SW480 (cell line): ENCODE data around the gene ACTN4.
A peak's percentile ranks its signal among the peaks of the same experiment; 100 is the strongest.

ENCODE experiments used
- DNase-seq: peaks from one replicate; pipeline ENCODE4 v3.0.0-alpha.2; 2016; ENCODE audit warnings: low spot score

Gene ACTN4

GRCh38 chr19:38725469-38726283 lies 78.2 kb downstream of the ACTN4 start:
- DNase-seq, result no peak

GRCh38 chr19:38726284-38726673 lies 78.8 kb downstream of the ACTN4 start:
- no peak for DNase-seq

- no peak for DNase-seq
Observed at GRCh38 chr19:38726761-38727301, 79.4 kb downstream of the ACTN4 start.

DNA sequence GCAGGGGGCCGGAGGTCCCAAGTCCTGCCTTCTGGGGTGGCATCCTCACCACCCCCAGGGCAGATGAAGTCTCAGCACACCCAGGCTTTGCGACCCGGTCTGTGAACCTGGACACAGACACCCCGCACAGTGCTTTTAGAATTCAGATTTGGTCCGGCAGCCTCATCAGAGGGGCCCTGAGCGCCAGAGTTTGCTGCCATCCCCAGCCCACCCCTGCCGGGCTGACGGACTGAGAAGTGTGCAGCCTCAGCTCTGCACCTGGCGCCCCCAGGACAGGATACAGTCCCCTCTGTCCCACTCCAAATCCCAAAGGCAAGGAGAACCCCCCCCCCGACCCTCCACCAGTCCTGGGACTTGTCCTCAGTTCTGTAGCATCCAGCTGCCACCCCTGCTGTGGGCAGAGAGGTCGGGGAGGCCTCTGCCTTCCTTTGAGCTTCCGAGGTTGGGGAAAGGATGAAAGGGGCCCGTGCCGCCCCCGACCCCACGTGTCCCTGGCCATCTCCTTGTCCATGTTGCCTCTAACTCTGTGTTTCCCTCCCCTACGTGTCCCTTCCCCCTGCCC lies 79.9 kb downstream of the ACTN4 start:
- no peak for DNase-seq

GRCh38 chr19:38727868-38728660 lies 80.6 kb downstream of the ACTN4 start:
- no peak for DNase-seq

GRCh38 chr19:38728752-38729541 lies 81.5 kb downstream of the ACTN4 start:
- no peak for DNase-seq

DNA sequence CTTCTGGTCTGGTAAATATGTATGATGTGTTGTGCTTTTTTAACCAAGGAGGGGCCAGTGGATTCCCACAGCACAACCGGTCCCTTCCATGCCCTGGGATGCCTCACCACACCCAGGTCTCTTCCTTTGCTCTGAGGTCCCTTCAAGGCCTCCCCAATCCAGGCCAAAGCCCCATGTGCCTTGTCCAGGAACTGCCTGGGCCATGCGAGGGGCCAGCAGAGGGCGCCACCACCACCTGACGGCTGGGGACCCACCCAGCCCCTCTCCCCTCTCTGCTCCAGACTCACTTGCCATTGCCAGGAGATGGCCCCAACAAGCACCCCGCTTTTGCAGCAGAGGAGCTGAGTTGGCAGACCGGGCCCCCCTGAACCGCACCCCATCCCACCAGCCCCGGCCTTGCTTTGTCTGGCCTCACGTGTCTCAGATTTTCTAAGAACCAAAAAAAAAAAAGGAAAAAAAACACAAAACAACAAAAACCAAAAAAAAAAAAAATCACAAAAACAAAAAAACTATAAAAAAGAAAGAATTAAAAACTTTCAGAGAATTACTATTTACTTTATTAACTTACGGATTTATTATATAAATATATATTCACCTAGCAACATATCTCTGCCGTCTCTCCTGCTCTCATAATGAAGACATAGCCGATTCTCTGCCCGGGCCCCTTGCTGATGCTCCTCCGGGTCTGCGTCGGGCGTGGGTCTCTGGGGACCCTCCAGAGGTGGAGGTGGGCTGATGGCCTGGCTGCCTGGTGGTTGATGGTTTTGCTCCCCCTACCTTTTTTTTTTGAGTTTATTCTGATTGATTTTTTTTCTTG lies 82.4 kb downstream of the ACTN4 start:
- DNase-seq, result peak; percentile 79

DNA sequence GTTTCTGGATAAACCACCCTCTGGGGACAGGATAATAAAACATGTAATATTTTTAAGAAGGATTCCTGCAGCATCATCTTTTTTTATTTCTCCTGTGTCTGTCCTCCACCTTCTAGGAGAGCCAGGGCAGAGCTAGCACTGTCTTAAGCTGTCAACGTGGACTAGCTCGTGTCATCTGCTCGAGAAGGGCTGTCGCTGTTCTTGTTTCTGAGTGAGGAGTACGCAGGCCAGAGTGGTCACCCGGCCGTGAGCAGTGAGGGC lies 83.0 kb downstream of the ACTN4 start:
- no peak for DNase-seq

DNA sequence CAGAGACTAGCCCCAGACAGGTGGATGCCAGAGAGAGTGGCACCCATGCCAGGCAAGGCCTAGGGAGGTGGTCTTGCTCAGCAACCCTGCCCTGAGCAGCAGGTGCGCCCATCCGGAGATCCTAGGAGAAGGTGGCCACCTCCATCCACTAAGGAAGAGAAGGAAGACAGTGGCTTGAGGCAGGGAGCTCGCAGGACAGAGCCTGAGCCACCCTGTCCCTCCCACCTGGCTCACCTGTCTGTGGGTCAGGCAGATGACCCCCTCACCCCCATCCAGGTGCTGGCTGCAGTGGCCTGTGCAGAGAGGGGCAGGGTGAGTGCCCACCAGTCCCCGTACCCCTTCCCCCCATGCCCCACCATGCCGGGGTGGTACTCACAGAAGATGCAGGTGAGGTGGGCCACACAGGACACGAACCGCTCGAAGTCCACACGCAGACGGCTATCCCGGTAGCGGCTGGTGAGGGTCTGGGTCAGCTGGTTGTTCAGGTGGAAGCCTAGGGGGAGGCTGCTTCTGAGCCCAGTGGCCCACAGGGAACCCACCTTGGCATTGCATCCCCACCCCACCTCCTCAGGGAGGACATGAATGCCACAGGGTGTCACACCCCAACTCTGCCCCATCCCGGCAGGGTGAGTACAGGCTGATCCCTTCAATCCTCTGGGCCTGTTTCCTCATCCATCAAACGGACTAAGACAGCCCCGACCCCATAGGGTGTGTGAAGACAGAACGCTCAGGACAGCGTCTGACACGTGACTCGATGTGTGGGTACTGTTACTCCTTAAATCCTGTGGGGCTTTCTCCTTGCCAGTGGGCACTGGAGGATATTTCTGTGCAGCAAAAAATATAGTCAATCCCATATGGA lies 83.5 kb downstream of the ACTN4 start:
- DNase-seq, result no peak

- DNase-seq, result no peak
Observed at GRCh38 chr19:38731654-38732301, 84.3 kb downstream of the ACTN4 start.

GRCh38 chr19:38733241-38733492 lies 85.7 kb downstream of the ACTN4 start:
- DNase-seq, result no peak

GRCh38 chr19:38733493-38734175 lies 86.2 kb downstream of the ACTN4 start:
- peak; percentile 73 for DNase-seq

- DNase-seq, result no peak
Observed at GRCh38 chr19:38734176-38734425, 86.7 kb downstream of the ACTN4 start.

DNA sequence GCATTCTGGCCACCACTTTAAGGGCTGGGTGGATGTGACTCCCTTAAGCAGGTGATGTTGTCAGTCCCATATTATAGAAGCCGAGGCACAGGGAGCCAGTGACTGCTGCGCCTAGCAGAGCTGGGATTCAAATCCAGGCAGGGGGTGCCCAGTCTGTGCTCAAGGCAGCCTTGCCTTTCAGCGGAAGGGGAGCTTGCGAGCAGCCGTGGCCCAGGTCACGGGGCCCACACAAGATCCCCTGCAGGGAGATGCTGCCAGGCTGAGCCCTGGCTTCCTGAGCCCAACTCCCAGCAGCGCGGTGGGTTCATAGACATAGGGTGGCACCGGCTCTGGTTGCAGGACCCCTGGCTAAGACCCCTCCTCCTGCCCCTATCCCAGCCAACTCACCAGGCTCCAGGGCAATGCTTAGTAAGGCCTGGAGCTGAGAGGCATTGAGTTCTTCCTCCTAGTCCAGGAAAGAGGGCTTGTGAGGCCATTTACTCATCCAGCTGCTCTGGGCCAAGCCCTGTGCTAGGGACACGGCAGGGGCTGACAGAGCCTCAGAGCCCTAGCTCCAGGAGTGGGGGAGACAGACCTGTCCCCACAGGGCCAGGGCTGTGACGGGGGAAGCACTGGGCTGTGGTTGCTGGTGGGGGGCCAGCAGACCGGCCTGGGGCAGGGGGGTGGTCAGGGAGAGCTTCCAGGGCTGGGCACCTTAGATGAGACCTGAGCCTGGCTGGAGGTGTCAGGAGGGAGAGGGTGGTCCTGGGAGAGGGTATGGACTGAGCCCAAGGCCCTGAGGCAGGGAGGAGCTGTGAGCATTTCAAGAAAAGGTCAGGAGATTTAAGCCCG lies 87.2 kb downstream of the ACTN4 start:
- DNase-seq, result peak; percentile 92

DNA sequence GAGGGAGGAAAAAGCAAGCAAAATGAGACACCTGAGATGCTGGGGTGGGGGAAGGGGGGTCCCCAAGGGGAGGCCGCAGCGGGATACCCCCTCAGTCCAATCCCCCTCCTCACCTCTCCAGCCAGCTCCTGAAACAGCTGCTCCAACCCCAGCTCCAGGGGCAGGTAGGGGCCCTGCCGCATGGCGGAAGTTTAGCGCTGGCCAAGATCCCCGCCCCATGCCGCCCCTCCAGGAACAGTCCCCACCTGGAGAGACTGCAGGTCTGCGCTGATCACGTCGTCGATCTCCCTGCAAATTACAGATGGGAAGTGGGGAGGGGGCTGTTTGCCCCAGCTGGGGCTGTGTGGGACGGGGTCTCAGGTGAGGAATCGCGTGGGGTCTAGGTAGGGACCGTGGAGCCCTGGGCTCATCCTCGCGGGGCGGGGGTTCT lies 87.8 kb downstream of the ACTN4 start:
- peak; percentile 85 for DNase-seq

GRCh38 chr19:38736036-38736412 lies 88.6 kb downstream of the ACTN4 start:
- DNase-seq, result peak; percentile 84

- peak; percentile 55 for DNase-seq
Observed at GRCh38 chr19:38736413-38737280, 89.2 kb downstream of the ACTN4 start.

GRCh38 chr19:38737281-38737865 lies 89.9 kb downstream of the ACTN4 start:
- DNase-seq, result no peak
